GM12892 (cell line): Measurements from ENCODE around the gene CPLX1.
"Not testable (repeated sequence)": the region's sequence is repeated elsewhere in the genome, so short reads cannot be mapped to it uniquely, and the experiment has no call there.

ENCODE experiments used
- DNase-seq: peaks from one replicate; pipeline ENCODE4 v3.0.0; 2011; ENCODE audit not compliant: insufficient read length
- FAIRE-seq: peaks from 2 replicates; lab custom pipeline; 2011; peaks lifted over from hg19 to GRCh38; lab: Jason Lieb, UNC
- POLR2A ChIP-seq: IDR thresholded peaks from 2 replicates; pipeline ENCODE4 v1.6.1; 2011; ENCODE audit warnings: low read depth, low read length, control low read depth
- POLR2AphosphoS5 ChIP-seq: IDR thresholded peaks from 2 replicates; pipeline ENCODE4 v1.6.1; 2011; ENCODE audit warnings: low read depth, low read length, control low read depth
- TAF1 ChIP-seq: IDR thresholded peaks from 2 replicates; pipeline ENCODE4 v1.6.1; 2011; ENCODE audit warnings: low read depth, mild to moderate bottlenecking, control low read depth, low read length, borderline replicate concordance

The CPLX1 gene

DNA sequence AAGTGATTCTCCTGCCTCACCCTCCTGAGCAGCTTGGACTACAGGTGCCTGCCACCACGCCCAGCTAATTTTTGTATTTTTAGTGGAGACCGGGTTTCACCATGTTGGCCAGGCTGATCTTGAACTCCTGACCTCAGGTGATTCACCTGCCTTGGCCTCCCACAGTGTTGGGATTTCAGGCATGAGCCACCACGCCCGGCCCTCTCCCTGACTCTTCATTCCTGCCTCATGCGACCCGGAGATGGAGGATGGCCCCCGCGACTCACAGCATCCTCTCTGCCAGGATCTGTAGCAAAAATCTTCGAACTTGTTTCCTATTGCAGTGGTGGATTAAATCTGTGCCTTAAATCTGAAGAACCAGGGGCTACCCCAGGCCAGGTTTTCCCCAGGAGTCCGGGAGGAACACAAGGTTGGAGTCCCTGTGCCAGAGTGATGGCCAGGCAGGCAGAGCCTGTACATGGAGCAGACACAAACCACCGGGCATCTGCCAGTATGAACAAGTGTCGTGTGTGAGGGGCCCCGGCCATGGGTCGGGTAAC lies 11.5 kb downstream of the CPLX1 start:
- FAIRE-seq (no peak), DNase-seq (no peak)
- TF ChIP-seq POLR2AphosphoS5 (no peak), POLR2A (no peak), TAF1 (no peak)

GRCh38 chr4:813900-814299 lies 12.0 kb downstream of the CPLX1 start:
- FAIRE-seq, result no peak
- TF ChIP-seq POLR2A (no peak), POLR2AphosphoS5 (no peak), TAF1 (no peak)
- no peak for DNase-seq

GRCh38 chr4:808860-809570 lies 16.9 kb downstream of the CPLX1 start:
- no peak for FAIRE-seq
- no peak for TF ChIP-seq POLR2A
- TF ChIP-seq POLR2AphosphoS5, result no peak
- TF ChIP-seq TAF1, result no peak
- no peak for DNase-seq

DNA sequence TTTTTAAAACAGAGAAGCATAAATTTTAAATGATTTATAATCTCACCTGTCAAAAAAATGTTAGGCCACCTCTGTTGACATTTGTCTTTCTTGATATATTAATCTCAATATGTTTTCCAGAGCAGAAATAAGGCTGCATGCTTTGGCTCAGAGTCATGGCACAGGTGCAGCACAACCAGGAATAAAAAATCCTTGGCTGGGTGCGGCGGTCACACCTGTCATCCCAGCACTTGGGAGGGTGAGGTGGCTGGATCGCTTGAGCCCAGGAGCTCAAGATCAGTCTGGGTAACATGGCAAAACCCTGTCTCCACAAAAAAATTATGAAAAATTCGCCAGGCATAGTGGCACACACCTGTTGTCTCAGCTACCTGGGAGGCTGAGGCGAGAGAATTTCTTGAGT lies 18.1 kb downstream of the CPLX1 start:
- TF ChIP-seq POLR2A, result no peak
- FAIRE-seq (no peak), DNase-seq (no peak)

DNA sequence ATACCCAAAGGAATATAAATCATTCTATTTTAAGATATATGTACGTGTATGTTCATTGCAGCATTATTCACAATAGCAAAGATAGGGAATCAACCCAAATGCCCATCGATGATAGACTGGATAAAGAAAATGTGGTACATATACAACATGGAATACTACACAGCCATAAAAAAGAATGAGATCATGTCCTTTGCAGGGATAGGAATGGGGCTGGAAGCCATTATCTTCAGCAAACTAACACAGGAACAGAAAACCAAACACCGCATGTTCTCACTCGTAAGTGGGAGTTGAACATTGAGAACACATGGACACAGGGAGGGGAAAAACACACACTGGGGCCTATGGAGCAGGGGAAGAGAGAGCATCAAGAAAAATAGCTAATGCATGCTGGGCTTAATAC lies 18.9 kb downstream of the CPLX1 start:
- not testable (repeated sequence) for FAIRE-seq, DNase-seq

- TF ChIP-seq POLR2A (no peak), TAF1 (no peak), POLR2AphosphoS5 (no peak)
- no peak for DNase-seq
- no peak for FAIRE-seq
These were observed 21.1 kb downstream of the CPLX1 start for GRCh38 chr4:804804-805203.

- TF ChIP-seq POLR2A (no peak), POLR2AphosphoS5 (no peak), TAF1 (no peak)
- no peak for FAIRE-seq
- no peak for DNase-seq
These were observed 22.0 kb downstream of the CPLX1 start for GRCh38 chr4:803884-804283.

- DNase-seq (no peak), FAIRE-seq (no peak)
- TF ChIP-seq POLR2AphosphoS5, result no peak
- no peak for TF ChIP-seq POLR2A
- no peak for TF ChIP-seq TAF1
These were observed 24.3 kb downstream of the CPLX1 start for GRCh38 chr4:801436-802124.

GRCh38 chr4:797066-797465 lies 28.9 kb downstream of the CPLX1 start:
- DNase-seq (no peak), FAIRE-seq (no peak)
- TF ChIP-seq POLR2A (no peak), TAF1 (no peak), POLR2AphosphoS5 (no peak)

DNA sequence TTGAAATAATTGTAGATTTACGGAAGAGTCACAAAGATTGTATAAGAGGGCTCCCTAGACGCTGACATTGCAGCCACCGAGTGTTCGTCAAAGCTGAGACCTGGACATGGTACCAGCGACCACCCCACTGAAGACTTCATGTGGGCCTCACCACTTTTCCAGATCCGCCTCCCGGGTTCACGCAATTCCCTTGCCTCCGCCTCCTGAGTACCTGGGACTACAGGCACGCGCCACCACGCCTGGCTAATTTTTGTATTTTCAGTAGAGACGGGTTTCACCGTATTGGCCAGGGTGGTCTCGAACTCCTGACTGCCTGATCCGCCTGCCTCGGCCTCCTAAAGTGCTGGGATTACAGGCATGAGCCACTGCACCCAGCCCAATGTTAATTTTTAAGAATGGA lies 29.7 kb downstream of the CPLX1 start:
- DNase-seq (no peak), FAIRE-seq (no peak)
- TF ChIP-seq POLR2A, result no peak
- TF ChIP-seq POLR2AphosphoS5, result no peak
- TF ChIP-seq TAF1, result no peak

- DNase-seq, result no peak
- TF ChIP-seq POLR2A, result no peak
- TF ChIP-seq TAF1, result no peak
- TF ChIP-seq POLR2AphosphoS5, result no peak
- FAIRE-seq, result no peak
These were observed 30.2 kb downstream of the CPLX1 start for GRCh38 chr4:795726-796119.
